ENCODE results near the gene CD8A.
"Not testable (repeated sequence)": the region's sequence is repeated elsewhere in the genome, so short reads cannot be mapped to it uniquely, and the experiment has no call there.

CD8A gene

DNA sequence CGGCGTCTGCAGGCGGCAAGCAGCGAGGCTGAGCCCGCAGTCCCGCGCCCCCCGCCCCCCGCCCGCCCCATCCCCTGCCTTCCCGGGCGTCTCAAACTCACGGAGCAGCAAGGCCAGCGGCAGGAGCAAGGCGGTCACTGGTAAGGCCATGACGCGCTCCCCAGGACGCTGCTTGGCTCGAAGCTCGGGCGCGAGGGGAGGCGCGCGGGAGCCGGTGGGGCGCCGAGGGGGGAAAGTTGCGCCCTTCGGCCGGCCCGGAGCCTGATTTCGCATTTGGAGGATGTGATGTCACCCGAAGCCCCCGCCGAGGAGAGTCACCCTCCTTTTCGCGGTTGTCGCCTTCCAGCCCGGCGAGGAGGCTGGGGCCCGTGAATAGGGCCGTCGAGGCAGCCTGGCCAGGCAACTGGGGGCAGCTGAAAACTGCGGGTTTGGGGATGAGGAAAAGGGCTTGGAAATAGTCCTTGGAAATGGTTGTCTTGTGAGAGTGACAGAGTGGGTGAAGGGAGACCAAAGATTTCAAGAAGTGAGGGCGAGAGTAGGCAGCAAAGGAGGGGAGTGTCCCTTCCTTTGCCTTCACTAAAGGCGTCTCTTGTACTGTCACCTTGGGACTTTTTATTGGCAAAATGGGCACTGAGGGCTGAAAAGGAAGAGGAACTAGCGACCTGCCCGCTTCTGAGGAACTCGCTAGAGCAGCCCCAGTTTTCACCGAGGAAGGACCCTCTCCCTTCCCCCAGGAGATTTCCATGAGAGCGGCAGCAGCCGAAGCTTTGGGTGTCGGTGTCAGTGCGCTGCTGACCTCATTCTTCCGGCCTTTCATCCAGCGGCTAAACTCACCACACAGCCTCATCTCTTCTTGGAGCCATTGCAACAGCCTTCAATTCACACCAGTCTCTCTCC lies at the start of gene CD8A:
CD8A (minus strand) TSS at position 238 of the 897 bp plus-strand sequence; CDS start at position 150, 88 bp downstream.
- DNase-seq (ENCODE audit: low read depth, low spot score) = no peak

DNA sequence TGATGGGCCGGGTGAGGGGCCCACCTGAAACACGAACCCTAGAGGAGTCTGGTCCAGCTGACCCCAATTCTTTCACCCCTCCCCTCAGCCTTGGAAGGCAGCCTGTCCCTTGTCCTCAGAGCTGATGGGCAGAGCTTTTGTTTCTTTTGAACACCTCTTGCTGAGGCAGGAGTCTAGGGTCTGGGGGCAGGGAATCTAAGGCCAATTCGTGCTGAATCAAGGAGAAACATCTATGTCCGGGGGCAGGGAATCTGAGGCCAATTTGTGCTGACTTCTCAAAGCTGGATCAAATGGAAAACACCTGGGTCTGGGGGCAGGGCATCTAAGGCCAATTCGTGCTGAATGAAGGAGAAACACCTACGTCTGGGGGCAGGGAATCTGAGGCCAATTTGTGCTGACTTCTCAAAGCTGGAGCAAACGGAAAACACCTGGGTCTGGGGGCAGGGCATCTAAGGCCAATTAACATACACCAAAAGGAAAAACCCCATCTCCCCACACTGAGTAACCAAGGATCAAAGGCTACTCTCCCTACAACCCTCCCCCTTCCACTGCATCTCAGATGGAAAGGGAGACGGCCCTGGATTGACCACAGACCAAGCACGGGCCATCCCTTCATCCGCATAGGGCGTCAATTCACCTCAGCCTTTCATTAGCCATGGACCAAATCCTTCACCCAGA lies 49.3 kb upstream of the CD8A start:
- not testable (repeated sequence) for DNase-seq (ENCODE audit: low read depth, low spot score)

DNA sequence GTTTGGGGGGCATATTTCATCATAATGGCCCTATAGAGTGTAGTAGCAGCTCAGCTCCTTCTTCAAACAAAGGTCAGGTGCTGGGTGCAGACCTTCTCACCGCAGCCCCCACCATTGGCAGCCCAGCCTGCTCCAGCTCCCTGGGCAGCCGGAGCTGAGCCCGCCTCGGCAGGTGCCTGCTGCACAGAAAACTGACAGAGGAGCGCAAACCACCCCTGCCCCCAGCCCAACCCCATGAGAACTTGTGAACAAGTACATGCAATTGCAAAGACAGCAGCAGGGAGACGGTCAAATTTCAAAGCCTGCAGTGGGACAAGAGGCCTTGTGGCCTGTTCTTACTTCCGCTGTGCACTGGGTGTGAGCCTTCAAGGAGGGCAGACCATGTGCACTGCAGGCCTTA lies 48.7 kb upstream of the CD8A start:
- DNase-seq (ENCODE audit: low read depth, low spot score) = not testable (repeated sequence)

DNA sequence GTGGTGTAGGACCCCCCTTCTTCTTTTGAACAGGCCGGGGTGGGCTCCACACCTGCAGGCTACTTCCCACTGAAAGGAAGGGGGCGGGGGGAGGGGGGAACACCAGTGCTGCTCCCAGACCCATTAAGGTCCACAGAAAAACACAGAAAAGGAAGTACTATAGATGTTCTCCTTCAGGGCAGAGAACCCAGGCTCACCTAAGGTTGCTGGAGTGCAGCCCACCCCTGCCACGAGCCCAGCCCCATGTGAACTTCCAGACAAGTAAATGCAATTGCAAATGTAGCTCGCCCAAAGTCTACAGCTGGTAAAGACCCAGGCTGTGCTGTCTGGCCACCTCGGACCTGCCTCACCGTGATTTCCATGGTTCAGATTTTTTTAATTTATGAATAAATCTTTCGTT lies 47.0 kb upstream of the CD8A start:
- DNase-seq (ENCODE audit: low read depth, low spot score) = not testable (repeated sequence)

DNA sequence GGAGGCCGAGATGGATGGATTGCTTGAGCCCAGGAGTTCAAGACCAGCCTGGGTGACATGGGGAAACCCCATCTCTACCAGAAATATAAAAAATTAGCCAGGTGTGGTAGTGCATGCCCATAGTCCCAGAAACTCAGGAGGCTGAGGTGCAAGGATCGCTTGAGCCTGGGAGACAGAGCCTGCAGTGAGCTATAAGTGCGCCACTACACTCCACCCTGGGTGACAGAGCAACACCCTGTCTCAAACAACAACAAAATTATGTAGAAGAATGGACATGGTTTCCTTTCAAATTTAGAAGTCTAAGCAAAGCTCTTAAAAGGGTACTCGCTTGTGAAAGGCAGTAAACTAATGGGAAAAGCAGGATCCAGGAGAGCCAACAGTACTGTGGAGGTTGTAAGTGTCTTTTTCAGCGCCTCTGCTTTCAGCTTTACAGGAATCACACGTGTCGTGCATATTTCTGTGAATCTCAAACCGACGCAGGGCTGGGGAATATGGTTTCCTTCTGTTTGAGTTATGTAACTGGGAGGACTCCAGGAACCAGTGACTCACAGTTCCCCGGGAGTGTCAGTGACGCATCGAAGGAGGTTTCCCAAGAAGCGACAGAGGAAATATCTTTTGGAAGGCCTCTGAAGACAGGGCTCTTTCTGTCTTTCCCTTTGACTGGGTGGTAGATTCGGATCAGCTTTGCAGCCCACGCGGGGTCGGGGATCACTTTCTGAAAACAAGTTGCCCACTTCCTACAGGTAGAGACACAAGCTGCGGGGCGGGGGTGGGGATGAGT lies 46.4 kb upstream of the CD8A start:
- peak; percentile 8 for DNase-seq (ENCODE audit: low read depth, low spot score)

DNA sequence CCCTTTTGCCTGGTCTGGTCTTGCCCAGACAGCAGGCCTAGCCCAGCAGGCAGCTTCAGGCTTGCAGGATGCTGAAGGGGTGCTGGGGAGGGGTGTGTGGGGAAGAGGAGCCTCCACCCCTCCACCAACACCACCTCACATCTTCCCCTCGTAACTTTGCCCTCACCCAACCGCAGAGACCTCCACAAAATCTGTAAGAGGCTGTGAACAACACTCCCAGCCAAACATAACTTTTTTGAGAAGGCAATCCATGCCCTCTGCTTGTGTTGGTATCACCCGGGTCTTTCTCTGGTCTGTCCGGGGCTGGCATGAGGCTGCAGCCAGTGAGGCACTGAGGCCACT lies 44.8 kb upstream of the CD8A start:
- DNase-seq (ENCODE audit: low read depth, low spot score) = not testable (repeated sequence)

DNA sequence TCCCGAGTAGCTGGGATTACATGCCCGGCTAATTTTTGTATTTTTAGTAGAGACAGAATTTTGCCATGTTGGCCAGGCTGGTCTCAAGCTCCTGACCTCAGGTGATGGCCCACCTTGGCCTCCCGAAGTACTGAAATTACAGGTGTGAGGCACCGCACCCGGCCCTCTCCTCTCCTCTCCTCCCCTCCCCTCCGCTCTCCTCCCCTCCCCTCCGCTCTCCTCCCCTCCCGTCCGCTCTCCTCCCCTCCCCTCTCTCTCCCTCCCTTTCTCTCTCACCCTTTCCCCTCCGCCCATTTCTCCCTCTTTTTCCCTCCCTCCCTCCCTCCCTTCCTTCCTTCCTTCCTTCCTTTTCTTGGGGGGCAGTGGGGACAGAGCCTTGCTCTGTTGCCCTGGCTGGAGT lies 42.6 kb upstream of the CD8A start:
- no peak for DNase-seq (ENCODE audit: low read depth, low spot score)

DNA sequence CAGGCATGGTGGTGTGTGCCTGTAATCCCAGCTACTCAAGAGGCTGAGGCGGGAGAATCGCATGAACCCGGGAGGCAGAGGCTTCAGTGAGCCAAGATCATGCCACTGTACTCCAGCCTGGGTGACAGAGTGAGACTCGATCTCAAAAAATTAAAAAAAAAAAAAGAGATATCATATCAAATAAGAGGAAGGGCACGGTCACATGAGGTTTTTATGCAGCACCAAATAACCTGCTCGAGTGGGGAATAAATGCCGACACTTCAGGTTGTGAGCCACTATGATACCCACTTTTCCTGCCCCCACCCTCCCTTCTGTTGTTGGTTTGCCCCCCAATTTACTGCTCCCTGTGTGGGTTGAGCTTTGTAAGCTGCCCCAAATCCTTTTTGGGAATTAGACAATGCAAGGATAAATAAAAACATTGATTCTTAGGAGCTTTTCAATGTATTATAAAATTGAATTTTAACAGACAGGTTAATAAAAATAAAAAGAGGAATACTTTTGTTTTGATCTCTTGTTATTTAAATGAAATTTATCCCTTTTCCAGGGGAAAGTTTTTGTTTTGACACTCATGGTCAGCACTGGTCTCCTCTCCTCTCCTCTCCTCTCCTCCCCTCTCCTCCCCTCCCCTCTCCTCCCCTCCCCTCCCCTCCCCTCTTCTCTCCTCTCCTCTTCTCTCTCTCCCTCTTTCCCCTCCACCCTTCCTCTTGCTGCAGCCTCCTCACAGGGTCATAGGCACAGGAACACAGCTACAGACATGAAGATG lies 41.8 kb upstream of the CD8A start:
- no peak for DNase-seq (ENCODE audit: low read depth, low spot score)

DNA sequence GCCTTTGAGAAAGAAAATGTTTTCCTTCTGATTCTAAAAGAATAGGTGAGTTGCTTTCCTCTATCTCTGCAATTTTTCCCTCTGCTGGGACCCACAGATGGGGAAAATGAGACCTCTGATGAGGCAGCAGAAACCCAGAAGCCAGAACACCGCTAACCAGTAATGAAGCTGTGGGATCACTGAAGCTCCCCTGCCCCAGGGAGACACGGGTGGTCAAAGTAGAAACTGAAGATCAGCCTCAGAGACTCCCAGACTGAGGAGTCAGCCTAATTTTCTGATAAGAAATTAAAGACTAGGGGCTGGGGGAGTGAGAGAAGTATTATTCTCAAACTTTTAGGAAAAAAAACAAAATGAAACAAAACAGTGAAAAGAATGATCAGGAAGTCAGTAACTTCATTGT lies 40.8 kb upstream of the CD8A start:
- no peak for DNase-seq (ENCODE audit: low read depth, low spot score)

DNA sequence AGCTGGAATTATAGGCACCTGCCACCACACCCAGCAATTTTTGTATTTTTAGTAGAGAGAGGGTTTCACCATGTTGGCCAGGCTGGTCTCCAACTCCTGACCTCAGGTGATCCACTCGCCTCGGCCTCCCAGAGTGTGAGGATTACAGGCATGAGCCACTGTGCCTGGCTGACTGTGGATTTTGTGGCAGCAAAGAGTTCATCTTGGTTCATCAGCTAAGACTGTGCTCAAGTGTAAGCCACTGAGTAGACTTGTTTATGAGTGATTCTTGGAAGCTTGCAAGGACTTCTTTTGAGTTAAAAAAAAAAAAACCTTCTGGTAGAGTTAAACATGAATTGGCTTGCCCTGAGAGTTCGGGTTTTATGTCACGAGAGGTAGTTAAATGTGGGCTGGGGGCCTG lies 36.2 kb upstream of the CD8A start:
- DNase-seq (ENCODE audit: low read depth, low spot score) = no peak

DNA sequence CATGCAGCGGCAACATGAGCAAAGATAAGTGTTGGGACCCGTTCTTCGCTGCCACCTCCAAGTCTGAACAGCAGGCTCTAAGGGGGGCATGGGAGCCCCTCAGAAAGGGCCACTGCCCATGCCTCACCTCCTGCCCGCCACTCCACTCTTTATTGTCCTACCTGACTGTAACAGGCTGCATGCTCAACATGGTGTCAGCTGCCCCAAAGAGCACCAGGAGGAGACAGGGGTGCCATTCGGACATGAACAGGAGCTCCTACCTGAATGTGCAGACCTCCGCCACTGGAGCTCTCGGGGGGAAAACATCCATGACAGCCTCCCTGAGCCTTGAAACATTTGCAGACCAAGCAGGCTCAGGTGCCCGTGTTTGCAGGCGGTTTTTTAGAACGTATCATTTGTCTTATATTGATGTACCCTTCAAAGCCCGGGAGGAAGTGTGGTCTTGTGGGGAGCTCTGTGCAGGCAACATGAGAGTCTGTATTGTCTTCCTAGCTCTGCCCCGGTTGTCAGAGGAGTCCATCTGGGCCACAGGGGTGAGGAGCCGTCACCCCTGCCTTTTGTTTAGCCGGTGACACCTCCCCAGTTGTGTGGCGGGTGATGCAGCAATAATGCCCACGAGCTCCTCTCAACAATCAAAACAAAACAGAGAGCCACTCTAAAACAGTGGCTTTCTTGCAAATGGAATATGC lies 35.1 kb upstream of the CD8A start:
- no peak for DNase-seq (ENCODE audit: low read depth, low spot score)

DNA sequence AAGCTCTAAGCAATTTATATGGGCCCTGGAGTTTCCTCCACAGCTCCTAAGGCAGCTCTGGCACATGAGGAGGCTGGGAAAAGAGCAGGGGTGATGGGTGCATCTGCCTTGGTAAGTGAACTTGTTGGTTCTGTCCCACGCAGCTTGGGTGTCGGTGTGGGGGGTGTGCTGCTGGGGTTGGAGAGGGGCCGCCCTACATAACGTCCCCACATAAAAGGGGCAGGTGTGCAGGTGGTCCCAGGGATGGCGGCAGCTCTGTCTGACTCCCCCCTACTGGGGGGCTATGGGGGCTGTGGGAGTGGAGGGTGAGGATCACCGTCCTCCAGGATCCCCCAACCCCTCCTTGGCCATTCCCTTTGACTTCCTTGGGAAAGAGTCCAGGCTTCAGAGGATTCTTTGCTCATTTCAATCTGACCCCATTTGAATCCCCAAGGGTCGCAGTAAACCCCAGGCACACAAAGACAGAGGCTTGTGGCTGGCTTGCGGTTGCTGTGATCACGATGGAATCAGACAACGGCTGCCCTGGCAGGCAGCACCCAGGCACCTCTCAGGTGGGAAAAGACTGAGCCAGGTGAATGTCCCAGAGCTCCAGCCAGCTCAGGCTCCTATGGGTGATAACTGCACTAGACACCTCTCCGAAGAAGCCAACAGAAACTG lies 34.5 kb upstream of the CD8A start:
- no peak for DNase-seq (ENCODE audit: low read depth, low spot score)

DNA sequence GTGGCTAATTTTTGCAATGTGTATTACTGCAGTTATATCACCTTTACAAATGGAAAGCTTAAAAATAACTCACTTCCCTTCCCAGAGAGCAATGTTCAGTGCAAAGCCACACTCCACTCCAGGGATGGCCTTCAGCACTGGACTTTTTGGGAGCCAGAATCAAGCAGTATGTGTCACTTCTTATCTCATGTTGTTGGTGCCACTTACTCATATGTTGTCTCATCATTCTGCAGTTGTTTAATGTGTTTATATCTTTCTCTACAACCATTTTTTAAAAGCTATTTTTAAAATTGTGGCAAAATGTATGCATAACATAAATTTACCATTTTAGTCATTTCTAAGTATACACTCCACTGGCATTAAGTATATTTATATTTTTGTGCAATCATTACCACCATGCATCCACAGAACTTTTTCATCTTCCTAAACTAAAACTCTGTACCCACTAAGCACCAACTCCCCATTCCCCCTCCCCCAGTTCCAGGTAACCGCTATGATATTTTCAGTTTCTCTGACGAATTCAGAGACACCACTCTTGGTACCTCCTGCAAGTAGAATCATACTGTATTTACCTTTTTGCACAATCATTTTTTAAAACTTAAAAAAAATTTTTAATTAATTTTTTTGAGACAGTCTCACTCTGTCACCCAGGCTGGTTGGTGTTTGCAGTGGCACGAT lies 32.1 kb upstream of the CD8A start:
- no peak for DNase-seq (ENCODE audit: low read depth, low spot score)

DNA sequence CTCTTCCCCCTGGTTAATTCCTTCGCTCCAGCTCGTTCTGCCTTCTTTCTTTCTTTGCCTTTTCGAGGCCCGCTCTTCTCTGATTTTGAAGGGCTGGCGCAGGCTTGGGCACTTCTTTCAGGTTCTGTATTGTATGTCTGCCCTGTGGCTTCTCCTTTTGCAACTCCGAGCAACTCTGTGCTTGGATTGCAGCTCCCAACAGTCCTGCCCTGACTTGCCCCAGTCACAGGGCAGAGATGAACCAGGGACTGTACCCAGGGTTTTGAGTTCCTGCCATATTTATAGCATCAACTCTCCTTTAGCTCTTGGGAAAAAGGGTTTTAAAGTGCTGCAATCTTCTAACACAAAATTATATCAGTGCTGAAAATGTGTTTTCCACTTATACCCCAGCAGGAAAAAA lies 31.1 kb upstream of the CD8A start:
- no peak for DNase-seq (ENCODE audit: low read depth, low spot score)

DNA sequence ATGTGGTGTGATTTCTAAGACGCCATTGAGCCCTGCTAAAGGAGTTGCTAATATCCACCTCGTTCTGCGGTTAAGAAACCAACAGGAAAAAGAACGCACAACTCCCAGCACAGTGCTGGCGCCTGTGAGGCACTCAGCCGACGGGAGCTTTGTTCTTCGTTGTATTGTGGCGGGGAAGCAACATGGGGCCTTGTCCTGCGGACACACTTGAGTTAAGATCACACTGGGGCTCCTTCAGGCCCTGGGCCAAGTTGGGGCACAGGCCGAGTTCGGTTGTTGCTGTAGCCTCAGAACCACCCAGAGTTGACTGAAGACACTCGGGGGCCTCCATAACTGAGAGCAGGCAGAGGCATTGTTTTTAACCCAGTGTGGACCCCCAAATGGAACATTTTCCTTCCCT lies 30.6 kb upstream of the CD8A start:
- DNase-seq (ENCODE audit: low read depth, low spot score) = no peak

DNA sequence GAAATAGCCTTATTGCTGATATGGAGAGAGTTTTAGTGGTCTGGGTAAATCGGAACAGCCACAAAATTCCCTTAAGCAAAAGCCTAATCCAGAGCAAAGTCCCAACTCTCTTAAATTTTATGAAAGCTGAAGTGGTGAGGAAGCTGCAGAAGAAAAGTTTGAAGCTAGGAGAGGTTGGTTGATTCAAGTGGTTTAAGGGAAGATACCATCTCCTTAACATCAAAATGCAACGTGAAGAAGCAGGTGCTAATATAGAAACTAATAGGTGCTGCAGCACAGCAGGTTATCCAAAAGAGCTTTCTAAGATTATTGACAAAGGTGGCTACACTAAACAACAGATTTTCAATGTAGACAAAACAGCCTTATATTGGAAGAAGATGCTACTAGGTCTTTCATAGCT lies 28.2 kb upstream of the CD8A start:
- DNase-seq (ENCODE audit: low read depth, low spot score) = no peak

DNA sequence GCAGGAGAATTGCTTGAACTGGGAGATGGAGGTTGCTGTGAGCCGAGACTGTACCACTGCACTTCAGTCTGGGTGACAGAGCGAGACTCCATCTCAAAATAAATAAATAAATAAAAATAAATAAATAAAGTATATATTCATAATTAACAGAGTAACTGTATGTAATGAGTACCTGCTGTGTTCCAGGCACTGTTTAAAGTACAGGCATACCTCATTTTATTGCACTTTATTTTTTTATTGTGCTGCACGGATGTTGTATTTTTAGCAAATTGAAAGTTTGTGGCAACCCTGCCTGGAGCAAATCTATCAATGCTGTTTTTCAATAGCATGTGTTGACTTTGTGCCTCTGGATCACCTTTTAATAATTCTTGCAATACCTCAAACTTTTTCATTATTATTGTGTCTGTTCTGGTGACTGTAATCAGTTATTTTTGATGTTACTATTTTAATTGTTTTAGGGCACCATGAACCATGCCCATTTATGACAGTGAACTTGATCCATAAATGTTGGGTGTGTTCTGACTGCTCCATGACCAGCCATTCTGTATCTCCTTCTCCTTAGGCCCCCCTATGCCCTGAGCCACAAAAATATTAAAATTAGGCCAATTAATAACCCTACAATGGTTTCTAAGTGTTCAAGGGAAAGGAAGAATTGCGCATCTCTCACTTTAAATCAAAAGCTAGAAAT lies 27.5 kb upstream of the CD8A start:
- DNase-seq (ENCODE audit: low read depth, low spot score) = no peak

DNA sequence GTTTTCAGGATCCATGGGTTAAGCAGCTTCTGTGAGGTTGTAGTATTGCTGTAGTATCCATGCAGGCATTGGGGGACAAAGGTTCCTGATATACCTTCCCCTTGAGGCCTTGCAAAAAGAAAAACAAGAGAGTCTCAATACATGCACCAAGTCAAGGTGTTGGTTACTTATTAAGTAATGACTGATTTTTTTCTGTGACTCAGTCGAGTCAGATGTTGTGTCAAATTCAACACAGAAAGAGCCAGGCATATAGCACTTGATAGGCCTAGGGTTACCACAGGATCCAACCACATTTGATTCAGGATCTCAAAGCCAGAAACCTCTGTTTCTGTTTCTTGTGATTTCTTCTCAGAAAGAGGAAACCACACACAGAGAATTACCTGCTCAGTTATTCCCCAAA lies 24.9 kb upstream of the CD8A start:
- DNase-seq (ENCODE audit: low read depth, low spot score) = no peak

DNA sequence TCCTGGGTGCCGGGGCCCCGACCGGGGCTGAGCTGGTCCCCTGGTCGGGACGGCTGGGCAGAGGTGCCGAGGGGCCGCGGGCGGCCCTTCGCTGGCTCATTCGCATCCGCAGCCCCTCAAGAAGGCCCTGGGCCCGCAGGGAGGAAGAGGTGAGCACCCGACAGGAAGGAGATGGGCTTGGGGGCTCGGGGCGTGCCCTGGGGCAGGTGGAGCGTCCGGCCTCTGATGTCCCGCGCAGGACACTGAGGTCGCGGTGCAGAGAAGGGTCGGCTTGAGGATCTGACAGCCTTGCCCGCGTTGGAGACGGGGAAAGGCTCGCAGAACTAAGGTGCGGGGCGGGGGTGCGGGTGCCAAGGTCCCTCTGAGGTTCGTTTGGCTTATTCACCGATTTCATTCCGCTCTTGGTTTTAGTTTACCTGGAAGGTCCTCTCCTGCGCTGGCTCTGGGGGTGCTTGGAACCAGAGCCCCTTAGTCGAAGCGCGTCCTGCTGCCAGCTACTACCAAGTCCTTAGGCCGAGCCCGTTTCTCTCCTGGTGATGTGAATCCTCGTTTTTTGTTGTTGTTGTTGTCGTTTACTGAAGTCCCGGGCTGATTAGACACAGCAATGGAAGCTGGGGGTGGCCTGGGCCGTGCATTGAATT lies 18.9 kb upstream of the CD8A start:
- no peak for DNase-seq (ENCODE audit: low read depth, low spot score)
